ENCODE results near the gene CIAO2A.
"Not testable (repeated sequence)": the region's sequence is repeated elsewhere in the genome, so short reads cannot be mapped to it uniquely, and the experiment has no call there.

CIAO2A gene

DNA sequence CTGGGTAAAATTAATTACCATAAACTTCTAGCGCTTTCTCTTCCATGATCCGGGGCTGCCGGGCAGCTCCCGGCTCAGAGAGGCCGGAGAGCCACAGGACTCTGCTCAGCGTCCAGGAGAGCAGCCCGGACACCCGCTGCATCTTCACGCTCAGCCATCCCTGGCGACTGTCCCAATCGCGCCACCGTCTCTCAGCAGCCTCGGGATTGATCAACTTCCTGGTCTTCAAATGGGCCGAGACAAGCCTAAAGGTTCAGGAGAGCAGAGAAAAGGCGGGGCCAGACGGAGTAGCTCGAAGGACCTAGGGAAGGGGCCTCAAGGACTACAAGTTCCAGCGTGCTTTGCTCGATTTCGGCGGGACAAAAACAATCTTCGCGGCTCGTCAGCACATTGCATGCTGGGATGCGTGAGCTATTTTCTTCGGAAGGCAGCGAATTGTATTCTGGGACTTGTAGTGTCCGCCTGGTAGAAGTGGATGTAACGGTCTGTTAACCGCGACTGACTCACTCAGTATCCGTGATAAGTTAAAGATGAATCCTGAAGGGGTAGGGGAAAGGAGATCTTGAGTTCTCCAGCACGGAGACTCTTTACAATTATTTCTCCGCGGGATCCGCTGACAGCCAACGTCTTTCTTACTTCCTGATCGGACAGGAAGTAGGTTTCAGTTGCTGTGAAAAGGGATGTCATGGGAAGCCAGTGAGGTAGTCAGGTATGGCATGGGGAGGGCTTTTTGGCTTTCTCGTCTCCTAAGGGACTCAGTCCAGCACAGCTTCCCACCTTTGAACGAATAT is at the start of gene CIAO2A:
CIAO2A (minus strand) TSS at position 212 of the 791 bp plus-strand sequence; CDS start at position 142, 70 bp downstream.
- DNase-seq: peak; percentile 96

DNA sequence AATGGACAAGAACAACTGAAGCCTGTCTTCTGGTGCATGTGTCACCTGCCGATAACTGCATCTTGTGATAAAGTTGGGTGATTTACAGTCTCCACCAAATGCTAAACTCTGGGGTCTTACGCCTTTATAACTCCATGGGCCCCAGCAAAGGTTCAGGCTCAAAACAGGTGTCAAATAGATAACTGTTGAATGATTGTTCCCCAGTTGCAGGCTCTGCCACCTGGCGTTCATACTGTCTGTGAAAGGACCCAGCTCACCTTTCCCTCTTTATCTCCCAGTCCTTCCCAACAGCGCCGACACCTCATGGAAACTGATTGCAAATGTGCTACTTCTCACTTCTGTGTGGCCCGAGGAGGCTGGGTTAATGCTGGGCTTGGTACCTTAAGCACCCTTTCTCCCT is 49.6 kb upstream of the CIAO2A start:
- no peak for DNase-seq

DNA sequence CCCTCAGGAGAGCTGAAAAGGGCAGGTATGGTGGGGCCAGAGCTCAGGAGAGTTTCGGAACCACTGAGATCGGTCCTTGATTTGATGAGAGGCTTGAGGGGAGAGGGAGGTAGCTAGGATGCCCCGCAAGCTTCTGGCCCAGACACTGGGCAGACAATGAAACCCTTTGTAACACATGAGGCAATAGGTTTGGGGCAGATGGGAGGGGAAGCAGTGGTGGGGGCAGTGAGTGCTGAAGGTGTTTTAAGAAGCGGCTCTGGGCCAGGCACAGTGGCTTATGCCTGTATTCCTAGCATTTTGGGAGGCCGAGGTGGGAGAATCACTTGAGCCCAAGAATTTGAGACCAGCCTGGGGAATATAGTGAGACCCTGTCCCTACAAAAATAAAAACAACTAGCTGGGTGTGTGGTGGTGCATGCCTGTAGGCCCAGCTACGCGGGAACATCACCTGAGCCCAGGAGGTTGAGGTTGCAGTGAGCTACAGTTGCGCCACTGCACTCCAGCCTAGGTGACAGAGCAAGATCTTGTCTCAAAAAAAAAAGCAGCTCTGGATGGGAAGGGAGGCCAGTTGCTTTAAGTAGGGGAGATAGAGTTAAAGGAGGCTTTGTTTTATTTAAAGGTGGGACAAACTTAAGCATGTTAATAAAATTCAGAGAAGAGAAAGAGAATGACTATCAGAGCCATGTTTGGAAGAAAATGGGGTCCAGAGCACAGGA is 48.3 kb upstream of the CIAO2A start:
- DNase-seq: no peak

- DNase-seq: no peak
Observed at GRCh38 chr15:64138331-64138941, 44.8 kb upstream of the CIAO2A start.

GRCh38 chr15:64137226-64137833 is 43.7 kb upstream of the CIAO2A start:
- no peak for DNase-seq

DNA sequence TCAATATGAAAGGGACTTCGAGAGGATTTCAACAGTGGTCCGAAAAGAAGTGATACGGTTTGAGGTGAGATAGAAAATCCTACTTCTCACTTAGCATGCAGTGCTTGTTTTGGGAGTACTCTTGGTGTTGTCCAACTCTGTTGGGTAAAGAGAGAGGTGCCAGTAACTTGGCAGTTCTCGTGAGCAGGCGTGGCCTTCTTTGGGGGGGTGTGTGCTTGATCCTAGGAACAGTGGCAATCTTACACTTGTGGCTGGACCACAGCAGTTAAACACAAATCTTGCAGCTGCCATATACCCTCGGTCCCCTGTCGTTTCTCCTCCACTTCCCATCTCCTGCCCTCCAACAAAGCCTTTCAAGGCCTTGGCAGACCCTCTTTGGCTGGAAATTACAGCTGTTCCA is 42.7 kb upstream of the CIAO2A start:
- DNase-seq: no peak

DNA sequence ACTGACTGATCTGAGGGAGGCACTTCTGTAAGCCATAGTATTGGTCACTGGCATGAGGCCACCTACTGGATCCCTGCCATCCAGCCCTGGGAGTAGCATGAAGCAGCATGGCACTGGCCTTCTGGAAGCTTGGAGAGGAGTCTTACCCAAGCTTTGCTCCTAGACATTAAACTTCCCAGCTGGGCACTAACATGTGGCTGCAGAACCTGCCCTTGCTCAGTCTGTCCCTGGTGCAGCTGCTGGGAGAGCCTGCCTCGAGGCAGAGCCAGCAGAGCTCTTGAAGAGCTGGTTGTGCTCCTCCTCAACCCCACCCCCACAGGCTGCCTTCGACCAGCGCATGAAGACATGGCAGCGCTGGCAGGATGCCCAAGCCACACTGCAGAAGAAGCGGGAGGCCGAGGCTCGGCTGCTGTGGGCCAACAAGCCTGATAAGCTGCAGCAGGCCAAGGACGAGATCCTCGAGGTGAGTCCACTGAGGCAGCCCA is 40.7 kb upstream of the CIAO2A start:
- no peak for DNase-seq

DNA sequence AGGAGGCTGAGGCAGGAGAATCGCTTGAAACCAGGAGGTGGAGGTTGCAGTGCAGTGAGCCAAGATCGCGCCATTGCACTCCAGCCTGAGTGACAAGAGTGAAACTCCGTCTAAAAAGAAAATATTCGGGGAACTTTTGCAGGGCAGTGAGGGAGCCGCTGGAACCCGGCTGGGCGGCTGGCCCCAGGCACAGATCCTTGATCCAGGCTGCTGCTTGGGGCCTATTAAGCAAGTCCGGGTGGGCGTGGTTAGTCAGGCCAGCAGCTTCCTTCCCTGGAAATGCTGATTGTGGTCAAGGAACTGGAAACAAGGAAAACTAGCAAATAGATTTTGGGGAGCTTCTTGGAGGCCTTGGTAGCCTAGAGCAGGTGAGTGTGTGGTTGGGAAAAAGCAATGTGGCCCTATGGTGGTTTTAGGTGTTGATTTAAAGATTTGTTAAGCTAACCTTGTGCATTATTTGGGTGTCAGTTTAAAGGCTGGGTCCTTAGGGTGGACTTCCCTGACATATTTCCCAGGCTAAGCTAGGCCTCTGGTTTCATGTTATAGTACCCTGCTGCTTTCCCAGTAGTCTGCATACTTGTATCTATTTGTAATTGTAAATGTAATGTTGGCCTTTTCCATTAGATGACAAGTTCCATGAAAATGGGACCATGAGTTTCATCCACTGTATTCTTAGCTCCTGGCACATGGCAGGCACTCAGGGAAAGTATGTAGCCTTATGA is 40.1 kb upstream of the CIAO2A start:
- no peak for DNase-seq

DNA sequence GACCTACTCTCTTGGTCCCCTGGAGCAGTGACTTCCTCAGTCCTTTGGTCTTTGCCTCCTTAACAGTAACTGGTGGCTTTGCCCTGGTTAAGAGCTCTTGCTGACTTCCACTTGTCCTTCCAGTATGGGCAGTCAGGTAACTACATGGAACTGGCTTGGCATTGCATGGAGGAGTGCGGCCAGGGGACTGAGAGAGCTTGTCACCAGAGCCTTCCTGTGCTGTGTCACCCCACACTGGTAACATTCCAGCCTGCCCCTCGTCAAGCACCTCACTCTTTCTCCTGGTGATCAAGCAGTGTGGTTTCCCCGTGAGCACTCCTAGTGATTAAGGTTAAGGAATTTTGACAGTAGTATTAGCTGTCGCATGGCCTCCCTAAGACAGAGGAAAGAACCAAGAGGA is 38.6 kb upstream of the CIAO2A start:
- DNase-seq: no peak

- no peak for DNase-seq
Observed at GRCh38 chr15:64131547-64131946, 37.9 kb upstream of the CIAO2A start.

DNA sequence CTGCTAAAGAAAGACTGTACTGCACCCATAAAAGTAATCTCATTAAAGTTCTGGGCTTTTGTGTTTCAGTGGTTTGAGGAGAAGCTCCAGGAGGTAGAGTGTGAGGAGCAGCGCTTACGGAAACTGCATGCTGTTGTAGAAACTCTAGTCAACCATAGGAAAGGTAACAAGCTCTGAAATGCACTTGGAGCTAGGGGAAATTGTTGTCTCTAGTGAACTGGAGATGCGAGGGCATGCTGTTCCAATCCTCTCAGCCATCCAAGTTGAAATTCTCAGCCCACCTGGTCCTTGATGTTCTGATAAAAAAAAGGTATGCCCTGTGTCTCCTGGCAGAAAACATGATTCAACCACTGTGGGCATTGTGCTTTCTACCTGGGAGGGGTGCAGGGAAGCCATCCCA is 36.5 kb upstream of the CIAO2A start:
- DNase-seq: no peak

- no peak for DNase-seq
Observed at GRCh38 chr15:64127521-64128270, 34.1 kb upstream of the CIAO2A start.

GRCh38 chr15:64125978-64126377 is 32.3 kb upstream of the CIAO2A start:
- no peak for DNase-seq

DNA sequence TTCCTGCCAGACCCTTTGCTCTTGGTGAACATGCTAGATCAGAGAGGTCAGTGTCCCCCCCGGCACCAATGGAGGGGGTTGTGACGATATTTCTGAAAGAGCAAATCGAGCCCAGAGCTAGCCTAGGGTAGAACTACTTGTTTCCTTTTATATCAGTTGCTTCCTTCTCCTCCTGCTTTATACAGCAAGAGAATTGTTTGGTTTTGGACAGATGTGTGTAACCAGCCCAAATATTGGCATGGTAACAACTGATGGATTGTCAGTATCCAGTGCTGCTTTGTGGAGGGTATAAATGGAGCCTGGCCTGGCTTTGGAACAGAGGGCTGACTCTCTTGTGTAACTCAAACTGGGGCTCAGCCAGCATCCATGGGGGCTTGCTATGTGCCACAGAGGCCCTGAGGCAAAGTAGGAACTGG is 29.3 kb upstream of the CIAO2A start:
- no peak for DNase-seq

GRCh38 chr15:64122444-64122843 is 28.8 kb upstream of the CIAO2A start:
- no peak for DNase-seq

DNA sequence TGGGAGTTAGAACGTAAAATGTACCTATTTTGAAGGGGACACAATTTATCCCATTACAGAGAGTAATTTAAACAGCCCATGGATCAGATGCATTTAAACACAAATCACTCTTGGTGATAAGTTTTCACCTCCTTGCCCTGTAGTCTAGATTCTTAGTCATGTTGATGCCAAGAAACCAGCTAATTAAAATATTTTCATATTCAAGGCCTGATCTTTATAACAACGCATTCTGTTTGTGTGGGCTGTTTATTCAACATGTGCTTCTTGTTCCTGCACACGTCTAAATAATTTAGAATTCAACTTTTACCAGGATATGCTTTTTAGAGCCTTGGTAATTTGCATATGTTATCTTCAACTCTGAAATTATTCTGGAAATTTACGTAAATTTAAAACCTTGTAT is 28.0 kb upstream of the CIAO2A start:
- DNase-seq: no peak

- DNase-seq: not testable (repeated sequence)
Observed at GRCh38 chr15:64120322-64120721, 26.7 kb upstream of the CIAO2A start.

DNA sequence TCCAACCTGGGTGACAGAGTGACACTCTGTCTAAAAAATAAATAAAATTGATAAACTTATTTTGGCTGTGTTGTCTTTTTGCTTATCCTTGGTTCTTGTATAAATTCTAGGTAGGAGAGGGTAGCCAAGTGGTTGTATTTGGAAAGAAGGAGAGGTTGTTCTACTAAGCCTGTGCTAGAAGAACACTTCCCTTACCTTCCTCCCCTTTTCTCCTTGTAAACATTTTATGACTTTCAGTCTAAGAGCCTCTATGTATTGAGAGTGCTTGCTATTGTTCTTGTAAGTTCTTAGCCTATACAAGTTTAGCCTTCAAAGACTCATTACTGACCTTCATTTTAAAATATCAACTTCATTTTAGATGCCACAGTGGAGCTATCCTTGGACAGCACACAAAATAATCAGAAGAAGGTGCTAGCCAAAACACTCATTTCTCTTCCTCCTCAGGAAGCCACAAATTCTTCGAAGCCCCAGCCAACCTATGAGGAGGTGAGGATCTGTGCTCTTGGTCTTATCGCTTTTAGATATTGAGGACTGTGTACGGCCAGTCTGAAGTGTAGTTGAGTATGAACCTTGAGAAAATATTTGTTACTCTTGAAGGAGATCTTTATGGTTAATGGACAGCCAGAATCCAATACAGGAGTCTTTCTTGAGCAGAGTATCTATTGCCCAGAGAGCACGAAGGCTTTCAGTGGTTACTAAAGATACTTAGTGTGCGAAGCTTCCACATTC is 24.3 kb upstream of the CIAO2A start:
- no peak for DNase-seq

GRCh38 chr15:64112904-64113303 is 19.3 kb upstream of the CIAO2A start:
- DNase-seq: no peak

- no peak for DNase-seq
Observed at GRCh38 chr15:64112073-64112772, 18.6 kb upstream of the CIAO2A start.

GRCh38 chr15:64111679-64112050 is 18.0 kb upstream of the CIAO2A start:
- no peak for DNase-seq
